CD4-positive, alpha-beta T cell treated with Interleukin-17A for 4 hours (primary cell): Measurements from ENCODE around the gene SLC38A10.

Experiments used
- DNase-seq: peaks from one replicate; pipeline ENCODE4 v3.0.0-alpha.2; 2020; ENCODE audit warnings: mixed read lengths

The SLC38A10 gene

DNA sequence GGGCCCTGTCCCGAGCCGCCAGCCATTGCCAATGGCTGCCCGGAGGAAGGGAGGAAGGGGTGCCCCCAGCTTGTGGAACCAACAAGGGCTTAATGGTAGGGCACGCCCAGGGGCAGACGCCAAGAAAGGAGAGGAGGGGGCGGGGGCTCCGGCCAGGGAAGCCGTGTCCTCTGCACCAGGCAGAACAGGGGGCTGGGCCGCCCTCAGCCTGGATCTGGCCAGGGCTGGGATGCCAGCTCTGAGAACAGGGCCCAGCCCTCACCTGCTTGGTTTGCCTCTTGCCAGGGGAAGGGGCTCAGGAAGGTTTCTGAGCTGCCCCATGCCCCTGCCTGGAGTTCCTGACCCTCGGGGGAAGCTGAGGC, 35.8 kb upstream of the SLC38A10 start:
- no peak for DNase-seq

DNA sequence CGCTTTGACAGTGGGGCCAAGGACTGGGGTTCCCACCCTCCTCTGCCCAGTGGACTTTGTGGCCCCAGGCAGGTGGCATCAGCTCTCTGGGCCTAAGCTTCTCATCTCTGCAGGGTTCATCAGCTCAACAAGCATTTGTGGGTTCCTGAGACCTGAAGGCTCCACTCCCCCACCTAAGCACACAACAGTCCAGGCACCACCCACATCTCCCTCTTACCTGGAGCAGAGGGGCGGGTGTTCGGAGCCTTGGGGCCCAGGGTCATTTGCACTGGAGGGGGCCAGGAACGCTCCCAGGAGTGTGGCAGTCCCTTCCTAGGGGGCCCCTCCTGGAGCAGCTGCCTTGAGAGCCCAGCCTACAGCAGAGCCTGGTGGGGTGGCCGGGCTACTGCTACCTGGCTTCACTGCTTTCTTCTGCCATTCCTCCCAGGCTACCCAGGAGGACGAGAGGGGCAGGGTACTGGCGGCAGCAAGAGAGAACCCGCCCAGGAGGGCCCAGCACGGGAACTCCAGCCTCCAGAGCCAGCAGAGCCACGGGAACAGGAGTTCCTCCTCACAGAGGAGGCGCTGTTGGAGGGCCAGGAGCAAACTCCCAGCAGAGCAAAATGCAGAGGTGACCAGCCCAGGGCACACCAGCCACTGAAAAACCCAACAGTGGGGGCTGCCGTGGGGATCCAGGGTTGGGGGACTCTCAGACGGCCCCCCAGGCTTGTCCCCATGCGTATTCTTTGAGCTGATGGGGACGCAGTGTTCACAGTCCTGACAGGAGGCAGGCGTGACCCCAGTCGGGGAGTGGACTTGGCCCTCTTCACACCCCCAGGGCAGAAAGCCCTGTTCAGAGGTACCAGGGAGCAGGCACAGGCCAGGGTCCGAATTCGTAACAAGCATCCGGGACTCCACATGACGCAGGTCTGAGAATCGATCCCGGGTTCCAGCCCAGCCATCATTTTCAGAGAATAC, 35.1 kb upstream of the SLC38A10 start:
- DNase-seq: no peak

DNA sequence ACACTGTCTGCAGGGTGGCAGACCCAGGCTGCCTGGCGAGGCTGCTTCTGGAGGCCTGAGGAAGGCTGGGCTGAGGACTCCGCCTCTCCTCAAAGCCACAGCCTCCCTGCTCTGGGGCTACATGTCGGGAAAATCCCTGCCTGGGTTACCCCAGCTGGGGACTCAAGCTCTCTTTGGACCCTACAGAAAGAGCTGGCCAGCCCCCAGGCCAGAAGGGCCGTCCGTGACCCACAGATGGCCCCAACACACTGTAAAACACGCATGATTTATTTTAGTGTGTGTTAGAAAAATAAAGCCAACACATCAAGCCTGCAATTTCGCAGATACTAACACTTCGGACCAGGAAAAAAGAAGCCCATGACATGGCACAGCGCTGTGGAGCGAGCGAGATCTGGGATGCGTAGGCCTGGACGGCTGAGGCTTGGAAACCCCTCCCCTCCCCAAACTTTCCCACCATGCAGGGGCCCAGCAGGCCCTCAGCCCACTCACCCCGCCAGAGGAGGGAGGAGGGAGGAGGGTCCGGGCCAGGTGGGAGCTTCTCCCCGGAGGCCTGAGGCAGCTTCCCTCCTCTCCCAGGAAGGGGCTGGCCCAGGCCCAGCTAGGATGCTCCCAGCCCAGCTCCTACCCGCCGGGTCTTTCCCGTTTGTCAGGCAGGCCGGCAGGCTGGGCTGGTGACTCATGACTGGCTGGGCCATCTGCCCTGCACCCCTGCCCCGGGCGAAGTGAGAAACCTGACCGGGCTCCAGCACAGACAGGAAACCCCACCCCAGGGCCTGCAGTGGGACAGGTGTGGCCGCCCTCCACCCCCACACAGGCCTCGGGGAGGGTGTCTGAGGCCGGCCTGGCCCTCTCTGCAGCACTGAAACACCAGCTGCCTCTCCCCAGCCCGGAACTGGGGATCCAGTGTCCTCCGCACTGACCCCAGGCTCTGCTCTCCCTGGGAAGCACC, 34.1 kb upstream of the SLC38A10 start:
- no peak for DNase-seq

DNA sequence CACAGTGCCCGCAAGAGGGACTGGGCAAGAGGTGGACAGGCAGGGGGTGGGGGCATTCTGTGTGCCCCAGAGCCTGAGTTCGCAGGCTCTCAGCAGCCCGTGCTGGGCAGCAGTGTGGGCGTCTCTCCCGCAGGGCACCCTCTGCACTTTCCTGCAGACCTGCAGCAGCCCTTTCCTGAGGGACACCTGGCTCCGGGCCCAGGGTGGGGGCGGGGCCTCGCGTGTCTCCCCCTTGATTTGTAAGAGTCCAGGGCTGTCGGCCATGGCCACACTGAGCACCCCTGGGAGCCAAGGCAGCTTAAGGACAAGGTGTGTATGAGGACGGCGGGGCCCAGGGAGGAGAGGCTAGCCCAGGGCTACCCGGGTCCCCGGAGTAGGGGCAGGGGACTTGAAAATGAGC, 33.4 kb upstream of the SLC38A10 start:
- no peak for DNase-seq

DNA sequence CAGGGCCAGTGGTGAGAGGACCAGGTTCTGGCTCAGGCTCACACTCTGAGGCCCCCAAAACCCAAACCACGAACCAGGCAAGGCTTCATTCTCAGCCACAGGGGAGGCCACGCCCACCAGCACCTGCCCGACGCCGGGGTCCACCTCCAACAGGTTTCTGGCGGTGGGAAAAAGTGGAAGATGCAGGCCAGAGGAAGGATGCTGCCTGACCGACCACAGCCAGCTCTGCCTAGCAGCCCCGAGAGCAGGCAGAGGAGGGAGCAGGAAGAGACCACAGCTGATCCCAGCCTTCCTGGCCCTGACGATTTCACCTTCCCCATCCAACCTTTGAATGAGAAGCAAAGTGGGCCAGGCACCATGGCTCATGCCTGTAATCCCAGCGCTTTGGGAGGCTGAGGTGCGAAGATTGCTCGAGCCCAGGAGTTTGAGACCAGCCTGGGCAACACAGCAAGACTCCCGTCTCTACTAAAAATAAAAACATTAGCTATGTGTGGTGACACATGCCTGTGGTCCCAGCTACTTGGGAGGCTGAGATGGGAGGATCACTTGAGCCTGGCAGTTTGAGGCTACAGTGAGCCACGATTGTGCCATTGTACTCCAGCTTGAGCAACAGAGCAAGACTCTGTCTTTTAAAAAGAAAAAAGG, 30.7 kb upstream of the SLC38A10 start:
- DNase-seq: no peak

DNA sequence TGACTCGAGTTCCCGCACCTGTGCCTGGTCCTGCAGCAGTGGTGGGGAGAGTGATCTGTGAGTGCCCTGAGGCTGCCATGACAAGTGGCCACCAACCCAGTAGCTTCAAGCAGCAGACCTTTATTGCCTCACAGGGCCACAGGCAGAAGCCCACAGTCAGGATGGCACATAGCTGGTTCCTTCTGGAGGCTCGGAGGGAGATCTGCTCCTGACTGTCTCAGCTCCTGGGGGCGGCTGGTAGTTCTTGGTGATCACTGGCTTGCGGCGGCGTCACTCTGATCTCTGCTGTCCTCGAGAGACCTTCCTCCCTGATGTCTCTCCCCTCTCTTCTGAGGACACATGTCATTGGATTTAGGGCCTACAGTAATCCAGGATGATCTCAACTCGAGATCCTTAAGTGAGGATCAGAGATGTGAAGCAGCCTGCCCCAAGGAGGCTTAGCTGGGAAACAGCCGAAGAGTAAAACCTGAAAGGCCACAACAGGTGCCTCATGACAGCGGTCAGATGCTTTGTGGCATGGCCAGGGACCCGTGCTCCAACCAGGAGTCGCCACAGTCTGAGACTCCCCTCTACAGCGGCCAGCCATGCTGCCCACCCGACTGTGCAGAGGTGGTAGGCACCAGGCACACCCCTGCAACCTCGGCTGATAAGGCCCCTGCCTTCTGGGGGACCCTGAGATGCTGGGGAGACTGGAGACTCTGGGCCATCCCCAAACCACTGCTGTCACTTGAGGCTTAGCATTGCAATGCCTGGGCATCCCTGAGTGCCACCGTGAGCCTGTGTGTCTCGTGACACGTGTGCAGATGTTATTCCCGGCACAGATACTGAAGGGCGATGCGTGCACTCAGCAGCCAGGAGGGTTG, 30.0 kb upstream of the SLC38A10 start:
- DNase-seq: no peak

DNA sequence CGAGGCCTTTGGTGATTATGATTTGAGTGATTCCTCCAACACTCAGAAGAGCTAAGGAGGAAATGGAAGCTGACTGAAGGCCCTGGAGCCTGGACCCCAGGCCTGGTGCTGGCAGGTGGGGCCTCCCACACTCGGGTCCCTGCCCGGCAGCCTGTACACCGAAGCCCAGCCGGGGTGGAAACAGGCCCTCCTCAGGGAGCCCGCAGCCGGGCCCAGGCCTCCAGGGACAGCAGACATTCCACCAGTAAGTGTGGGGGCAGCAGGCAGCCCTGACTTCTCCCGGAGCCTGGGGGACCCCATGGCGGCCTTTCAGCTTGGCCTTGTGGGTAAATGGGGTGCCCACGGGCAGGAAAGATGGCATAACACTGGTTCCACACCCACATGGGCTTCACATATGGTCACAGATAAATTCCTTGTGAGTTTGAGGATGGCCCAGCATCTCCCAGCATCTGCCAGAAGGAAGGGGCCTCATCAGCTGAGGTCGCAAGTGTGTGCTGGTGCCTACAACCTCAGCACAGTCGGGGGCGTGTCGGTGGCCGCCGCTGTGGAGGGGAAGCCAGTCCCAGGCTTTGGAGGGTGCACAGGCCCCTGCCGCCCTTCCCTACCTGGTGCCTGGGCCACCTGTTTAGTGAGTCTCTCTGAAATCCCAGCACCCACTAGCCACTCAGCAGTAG, 29.2 kb upstream of the SLC38A10 start:
- no peak for DNase-seq

DNA sequence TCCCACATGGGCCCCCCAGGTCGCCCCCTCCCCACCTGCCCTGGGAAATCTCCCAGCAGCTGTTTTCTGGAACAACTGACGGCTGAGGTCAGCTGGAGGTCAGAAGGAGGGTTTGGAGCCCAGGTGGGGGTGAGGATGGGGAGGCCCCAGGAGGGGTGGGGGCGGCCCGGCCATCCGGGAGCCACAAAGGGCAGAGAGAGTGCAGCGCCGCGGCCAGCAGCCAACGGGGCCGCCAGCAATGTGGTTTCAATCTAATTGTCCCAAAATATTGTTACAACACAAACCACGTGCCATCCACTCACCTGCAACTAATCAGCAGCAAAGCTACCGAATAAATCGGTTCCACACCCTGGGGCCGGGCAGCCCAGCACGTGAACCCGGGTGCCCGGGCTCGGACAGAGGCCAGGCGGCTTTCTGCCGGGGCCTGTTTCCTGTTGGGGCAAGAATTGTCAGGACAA, 28.3 kb upstream of the SLC38A10 start:
- DNase-seq: no peak

DNA sequence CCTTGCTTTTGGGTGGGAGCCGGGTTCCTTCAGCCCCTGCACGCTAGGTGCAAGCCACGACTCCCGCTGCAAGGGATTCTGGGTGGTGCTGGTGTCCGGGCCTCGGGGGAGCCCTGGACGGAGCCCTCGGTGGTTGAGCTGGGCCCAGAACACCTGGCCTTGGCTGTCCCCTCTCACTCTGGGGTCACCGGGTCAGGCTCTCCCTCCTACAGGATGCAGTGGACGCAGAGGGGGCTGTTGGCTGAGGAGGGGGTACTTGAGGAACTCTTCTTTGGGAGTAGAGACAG, 27.9 kb upstream of the SLC38A10 start:
- no peak for DNase-seq

DNA sequence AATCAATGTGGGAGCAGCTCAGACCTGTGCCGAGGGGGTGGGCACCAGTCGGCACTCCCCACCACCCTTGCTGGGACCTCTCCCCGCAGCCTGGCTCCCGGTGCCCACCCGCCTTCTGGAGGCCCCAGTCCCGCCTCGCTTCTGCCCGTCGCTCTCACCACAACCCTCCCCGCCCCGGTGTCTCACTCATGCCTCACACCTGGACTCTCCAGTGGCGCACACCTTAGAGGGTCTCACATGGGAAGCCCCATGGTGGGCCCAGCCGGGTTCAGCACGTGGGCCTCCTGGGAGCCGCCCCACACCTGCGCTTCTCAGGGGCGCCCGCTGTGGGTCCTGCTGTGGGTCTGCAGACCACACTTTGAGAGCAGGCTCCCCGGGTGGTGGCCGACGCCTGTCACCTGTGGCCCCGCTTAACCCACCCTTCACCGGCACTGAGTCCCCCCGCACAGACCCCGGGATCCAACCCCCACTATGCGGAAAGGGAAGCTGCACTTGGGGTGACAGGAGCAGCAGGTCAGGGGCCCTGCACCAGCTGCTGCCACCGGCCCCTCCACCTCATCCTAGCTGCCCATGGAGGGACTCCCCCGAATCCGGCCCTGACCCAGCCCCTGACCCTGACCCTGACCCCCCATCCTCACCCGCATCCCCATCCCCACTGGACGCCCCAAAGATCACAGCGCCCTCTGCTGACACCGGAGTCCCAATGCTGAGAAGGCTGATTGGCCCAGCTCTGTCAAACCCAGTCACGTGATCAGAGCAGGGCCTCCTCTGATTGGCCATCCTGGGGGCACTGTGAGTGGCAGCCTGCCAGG, 27.4 kb upstream of the SLC38A10 start:
- peak; percentile 46 for DNase-seq

DNA sequence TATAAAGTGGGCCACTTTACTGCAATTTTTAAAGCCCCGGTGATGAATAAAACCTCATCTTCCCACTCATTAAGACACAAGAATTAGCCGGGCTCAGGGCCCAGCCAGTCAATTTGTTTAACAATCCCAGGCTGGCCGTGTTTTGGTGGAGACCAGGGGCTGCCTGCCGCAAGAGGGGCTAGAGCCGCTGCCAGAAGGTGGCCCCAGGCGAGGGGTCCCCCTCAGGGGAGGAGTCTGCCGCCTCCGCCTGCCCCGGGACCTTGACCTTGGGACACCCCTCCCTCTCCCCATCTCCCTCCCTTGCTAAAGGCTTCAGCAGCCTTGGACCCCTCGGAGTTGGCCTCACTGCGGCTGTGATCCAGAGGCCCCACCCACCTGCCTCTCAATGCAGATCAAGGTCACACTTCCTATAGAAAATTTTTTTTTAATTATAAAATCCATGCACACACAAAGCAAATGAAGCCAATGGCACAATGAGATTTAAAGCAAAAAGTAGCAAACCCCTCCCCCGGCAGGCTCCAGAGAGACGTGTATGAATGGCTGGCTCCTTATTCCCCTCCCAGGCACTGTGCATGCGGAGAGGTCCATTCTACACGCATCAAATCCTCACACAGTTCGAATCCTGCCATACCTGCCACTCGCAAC, 23.0 kb upstream of the SLC38A10 start:
- DNase-seq: no peak

DNA sequence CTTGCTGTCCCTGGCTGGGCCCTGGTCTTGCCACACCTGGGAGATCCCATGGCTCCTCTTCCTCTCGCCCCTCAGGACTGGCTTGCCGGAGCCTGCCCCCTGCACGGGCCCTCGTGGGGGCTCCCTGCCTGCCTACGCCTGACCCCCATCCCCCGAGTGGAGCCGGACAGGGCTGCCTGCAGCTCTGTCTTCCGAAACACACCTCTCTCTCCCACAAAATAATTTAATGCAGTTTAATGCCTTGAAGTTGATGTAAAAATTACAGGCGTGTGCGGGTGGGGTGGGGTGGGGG, 22.4 kb upstream of the SLC38A10 start:
- DNase-seq: no peak

DNA sequence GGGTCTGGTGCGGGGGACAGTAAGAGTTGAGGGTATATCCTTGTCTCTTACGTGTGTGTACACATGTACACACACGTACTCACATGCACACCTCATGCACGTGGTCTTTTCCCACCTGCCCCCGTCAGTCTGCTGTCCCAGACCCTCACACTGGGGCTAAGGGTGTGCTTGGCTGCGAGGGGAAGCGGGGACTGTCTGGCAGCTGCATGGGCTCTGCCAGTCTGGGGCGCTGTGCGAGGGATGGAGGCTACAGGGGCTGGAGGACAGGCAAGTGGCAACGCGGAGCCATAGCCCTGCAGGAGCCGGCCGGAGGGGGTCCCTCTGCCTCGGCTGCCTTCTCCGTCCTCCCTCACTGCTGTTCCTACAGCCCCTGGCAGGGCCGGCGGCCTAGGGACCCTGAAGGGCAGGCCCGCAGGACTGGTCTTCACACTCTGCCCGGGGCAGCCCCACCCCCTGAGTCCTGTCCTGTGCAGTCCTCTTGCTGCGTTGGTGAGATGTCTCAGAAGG, 20.8 kb upstream of the SLC38A10 start:
- no peak for DNase-seq

DNA sequence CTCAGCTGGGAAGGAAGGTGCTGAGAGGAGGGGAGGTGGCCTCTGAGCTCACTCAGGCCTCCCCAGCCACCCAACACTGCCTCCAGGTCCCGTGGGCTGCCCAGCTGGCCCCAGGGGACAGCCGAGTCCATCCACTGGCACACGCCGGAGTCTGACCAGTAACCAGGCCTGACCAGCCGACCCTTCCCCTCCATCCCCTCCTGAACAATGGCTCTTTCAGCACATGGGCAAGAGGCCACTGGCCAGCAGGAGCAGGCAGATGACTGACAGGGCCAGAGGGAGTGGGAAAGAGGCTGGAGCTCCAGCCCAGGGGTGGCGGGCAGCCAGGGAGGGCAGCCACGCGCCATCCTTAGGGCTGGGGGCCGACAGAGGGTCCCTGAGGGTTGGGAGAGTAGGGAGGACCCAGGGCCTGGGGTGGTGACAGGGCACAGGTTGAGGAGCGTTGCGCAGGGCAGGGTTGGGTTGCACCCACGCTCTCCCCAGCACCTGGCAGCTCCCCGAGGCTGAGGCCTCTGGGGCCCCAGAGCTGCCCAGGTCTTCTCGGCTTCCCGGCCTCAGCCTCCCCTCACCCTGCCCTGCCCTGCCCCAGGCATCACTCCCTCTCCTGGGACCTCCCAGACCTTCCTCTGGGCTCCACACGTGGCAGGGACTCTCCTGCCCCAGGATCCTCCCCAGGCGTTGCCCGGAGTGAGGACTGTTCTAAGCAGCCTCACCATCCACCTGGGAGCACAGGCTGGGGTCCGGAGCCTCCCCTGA, 20.2 kb upstream of the SLC38A10 start:
- DNase-seq: no peak

DNA sequence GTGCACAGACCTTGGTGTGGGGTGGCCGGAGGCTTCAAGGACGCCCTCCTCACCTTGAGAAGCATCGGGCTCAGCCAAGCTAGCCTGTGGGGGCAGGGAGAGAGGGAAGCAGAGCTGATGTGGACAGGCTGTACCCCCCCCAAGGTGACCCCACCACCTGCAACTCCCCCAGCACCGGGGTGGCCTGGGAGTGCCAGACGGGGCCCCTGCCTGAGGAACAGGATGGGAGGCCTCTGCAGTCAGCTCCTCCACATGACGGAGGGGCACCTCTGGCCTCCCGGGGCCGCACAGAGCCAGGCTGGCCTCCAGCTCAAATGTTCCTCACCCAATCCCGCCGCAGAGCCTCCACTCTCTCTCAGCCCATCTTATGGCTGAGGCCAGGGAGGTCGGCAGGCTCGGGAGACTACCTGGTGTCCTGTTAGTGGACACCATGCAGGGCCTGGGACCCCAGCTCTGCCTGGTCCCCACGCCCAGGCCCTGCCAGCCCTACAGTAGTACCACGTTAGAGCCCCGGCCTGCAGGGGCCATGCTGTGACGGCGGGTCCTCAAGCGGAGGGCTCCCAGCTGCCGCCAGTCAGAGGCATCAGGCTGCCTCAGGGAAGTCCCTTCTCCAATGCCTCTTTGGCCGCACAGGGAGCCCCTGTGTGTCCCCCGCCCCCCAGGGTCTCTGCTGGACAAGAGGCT, 19.4 kb upstream of the SLC38A10 start:
- no peak for DNase-seq

DNA sequence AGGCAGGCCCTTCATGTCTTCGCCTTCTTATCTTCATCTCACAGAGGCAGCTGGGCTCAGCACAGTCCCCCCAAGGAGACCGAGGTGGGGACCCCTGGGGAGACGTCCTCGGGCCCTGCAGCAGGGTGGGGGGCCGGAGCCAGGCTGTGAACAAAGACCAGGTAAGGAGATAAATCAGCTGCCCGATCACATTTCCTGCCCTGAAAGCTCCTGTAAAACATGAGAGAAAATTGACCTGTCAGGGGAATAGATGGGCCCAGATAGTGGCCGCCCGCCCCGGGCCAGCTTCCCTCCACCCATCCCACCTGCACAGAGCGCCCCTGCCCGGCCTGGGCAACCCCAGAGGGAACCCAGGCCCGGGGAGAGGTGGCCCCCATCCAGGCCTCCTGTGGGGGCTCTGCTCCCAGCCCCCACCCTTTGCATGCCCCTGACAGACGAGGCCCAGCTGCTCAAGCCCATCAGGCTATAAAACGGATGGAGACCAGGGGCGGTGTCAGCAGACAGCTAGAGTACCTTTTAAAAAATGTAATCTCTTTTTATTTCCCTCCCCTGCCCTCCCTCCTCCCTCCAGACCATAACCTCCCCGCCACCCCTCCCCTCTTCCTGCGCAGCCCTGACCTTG, 18.8 kb upstream of the SLC38A10 start:
- DNase-seq: no peak

DNA sequence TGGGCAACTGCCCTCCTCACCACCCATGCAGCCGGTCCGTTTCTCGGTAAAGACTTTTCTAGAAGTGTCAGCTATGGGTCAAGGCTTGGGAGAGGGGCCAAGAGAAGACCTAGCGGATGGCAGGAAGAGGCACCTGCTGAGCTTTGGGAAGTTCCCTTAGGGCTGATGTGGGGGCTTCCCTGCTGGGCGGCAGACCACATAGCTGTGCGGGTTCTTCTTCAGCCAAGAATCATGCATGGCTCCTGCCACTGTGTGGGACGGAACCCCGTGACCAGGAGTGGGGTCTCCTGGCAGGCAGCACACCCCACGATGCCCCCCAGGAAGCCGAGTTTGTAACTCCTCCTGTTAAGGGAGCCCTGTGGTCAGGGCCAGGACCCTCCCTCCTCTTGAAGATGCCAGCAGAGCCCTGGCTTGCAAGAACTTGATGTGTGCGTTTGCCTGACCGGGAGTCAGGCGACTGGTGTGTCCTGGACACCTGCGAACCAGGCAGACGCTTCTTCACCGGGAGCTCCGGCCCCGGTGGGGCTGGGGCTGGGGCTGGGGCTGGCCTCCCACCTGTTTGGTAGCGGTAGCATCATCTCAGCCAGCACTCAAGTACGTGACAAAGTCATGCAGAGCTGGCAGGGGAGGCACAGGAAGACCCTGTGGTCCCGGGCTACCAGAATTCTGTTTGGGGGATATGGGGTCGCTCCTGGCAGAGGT, 17.7 kb upstream of the SLC38A10 start:
- DNase-seq: no peak

DNA sequence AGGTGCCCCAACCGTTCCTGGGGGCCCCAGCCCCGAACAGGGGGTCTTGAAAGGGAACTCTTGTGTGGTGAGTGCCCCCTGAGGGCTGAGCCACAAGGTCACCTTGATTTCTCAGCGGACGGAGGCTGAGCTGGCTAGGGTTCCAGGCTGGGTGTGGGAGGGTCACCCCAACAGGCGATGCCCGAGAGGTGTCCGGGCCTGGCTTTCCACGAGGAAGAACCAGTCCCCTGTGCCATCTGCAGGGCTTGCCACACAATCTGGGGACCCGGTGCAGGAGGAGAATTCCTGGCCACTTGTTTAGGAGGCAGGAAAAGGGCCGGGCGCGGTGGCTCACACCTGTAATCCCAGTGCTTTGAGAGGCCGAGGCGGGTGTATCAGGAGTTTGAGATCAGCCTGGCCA, 16.8 kb upstream of the SLC38A10 start:
- no peak for DNase-seq
